Measurements from ENCODE around the gene TC2N.

The TC2N gene

DNA sequence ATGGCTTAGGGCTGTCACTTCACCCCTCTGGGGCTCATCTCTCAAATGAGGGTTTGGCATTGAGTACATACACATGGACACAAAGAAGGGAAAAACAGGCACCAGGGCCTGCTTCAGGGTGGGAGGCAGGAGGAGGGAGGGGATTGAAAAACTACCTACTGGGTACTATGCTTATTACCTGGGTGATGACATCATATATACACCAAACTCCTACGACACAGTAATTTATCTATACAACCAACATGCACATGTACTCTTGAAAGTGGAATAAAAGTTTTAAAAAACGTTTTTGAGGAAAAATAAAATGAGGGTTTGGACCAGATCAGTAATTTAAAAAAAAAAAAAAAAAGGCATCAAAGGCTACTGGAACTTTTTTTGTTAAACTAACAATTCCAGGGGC is 3.6 kb upstream of the TC2N start:
- ATAC-seq: no peak
- TF ChIP-seq TCF4 (CRISPR knock-in tag; IDR thresholded peaks at IDR 0.05; ENCODE audit: borderline replicate concordance) (no peak), ARNTL (CRISPR knock-in tag; IDR thresholded peaks at IDR 0.05; ENCODE audit: borderline replicate concordance, low read depth) (no peak), CREB5 (CRISPR knock-in tag; IDR thresholded peaks at IDR 0.05; ENCODE audit: low read depth) (no peak), PPARA (CRISPR knock-in tag; IDR thresholded peaks at IDR 0.05; ENCODE audit: borderline replicate concordance) (no peak), ZNF565 (CRISPR knock-in tag; conservative IDR thresholded peaks at IDR 0.05; ENCODE audit: low read depth) (no peak), RARB (CRISPR knock-in tag; IDR thresholded peaks at IDR 0.05) (no peak), ZNF8 (CRISPR knock-in tag; IDR thresholded peaks at IDR 0.05) (no peak), OSR1 (CRISPR knock-in tag; IDR thresholded peaks at IDR 0.05) (no peak), SNAI2 (CRISPR knock-in tag; IDR thresholded peaks at IDR 0.05) (no peak)
- TF ChIP-seq, protein P1, sequence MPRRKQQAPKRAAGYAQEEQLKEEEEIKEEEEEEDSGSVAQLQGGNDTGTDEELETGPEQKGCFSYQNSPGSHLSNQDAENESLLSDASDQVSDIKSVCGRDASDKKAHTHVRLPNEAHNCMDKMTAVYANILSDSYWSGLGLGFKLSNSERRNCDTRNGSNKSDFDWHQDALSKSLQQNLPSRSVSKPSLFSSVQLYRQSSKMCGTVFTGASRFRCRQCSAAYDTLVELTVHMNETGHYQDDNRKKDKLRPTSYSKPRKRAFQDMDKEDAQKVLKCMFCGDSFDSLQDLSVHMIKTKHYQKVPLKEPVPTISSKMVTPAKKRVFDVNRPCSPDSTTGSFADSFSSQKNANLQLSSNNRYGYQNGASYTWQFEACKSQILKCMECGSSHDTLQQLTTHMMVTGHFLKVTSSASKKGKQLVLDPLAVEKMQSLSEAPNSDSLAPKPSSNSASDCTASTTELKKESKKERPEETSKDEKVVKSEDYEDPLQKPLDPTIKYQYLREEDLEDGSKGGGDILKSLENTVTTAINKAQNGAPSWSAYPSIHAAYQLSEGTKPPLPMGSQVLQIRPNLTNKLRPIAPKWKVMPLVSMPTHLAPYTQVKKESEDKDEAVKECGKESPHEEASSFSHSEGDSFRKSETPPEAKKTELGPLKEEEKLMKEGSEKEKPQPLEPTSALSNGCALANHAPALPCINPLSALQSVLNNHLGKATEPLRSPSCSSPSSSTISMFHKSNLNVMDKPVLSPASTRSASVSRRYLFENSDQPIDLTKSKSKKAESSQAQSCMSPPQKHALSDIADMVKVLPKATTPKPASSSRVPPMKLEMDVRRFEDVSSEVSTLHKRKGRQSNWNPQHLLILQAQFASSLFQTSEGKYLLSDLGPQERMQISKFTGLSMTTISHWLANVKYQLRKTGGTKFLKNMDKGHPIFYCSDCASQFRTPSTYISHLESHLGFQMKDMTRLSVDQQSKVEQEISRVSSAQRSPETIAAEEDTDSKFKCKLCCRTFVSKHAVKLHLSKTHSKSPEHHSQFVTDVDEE (CRISPR knock-in tag; IDR thresholded peaks at IDR 0.05): no peak

GRCh38 chr14:91870001-91870400 is 2.7 kb upstream of the TC2N start:
- no peak for TF ChIP-seq PPARA (CRISPR knock-in tag; IDR thresholded peaks at IDR 0.05; ENCODE audit: borderline replicate concordance)
- no peak for TF ChIP-seq ZFP3 (CRISPR knock-in tag; IDR thresholded peaks at IDR 0.05)
- no peak for TF ChIP-seq ZNF565 (CRISPR knock-in tag; conservative IDR thresholded peaks at IDR 0.05; ENCODE audit: low read depth)
- TF ChIP-seq, protein P2, sequence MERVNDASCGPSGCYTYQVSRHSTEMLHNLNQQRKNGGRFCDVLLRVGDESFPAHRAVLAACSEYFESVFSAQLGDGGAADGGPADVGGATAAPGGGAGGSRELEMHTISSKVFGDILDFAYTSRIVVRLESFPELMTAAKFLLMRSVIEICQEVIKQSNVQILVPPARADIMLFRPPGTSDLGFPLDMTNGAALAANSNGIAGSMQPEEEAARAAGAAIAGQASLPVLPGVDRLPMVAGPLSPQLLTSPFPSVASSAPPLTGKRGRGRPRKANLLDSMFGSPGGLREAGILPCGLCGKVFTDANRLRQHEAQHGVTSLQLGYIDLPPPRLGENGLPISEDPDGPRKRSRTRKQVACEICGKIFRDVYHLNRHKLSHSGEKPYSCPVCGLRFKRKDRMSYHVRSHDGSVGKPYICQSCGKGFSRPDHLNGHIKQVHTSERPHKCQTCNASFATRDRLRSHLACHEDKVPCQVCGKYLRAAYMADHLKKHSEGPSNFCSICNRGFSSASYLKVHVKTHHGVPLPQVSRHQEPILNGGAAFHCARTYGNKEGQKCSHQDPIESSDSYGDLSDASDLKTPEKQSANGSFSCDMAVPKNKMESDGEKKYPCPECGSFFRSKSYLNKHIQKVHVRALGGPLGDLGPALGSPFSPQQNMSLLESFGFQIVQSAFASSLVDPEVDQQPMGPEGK (CRISPR knock-in tag; IDR thresholded peaks at IDR 0.05; ENCODE audit: borderline replicate concordance): no peak
- no peak for TF ChIP-seq BACH2 (CRISPR knock-in tag; IDR thresholded peaks at IDR 0.05; ENCODE audit: borderline replicate concordance)
- no peak for TF ChIP-seq TOX (CRISPR knock-in tag; IDR thresholded peaks at IDR 0.05; ENCODE audit: borderline replicate concordance)
- TF ChIP-seq, protein P3, sequence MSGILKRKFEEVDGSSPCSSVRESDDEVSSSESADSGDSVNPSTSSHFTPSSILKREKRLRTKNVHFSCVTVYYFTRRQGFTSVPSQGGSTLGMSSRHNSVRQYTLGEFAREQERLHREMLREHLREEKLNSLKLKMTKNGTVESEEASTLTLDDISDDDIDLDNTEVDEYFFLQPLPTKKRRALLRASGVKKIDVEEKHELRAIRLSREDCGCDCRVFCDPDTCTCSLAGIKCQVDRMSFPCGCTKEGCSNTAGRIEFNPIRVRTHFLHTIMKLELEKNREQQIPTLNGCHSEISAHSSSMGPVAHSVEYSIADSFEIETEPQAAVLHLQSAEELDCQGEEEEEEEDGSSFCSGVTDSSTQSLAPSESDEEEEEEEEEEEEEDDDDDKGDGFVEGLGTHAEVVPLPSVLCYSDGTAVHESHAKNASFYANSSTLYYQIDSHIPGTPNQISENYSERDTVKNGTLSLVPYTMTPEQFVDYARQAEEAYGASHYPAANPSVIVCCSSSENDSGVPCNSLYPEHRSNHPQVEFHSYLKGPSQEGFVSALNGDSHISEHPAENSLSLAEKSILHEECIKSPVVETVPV (CRISPR knock-in tag; IDR thresholded peaks at IDR 0.05): no peak
- no peak for TF ChIP-seq ZC3H10 (CRISPR knock-in tag; IDR thresholded peaks at IDR 0.05)
- TF ChIP-seq RARB (CRISPR knock-in tag; IDR thresholded peaks at IDR 0.05): no peak
- ATAC-seq: no peak

- TF ChIP-seq OSR1 (CRISPR knock-in tag; IDR thresholded peaks at IDR 0.05) (no peak), ZNF565 (CRISPR knock-in tag; conservative IDR thresholded peaks at IDR 0.05; ENCODE audit: low read depth) (no peak), ZNF70 (CRISPR knock-in tag; IDR thresholded peaks at IDR 0.05) (no peak), GLIS3 (CRISPR knock-in tag; IDR thresholded peaks at IDR 0.05) (no peak), ESRRG (CRISPR knock-in tag; IDR thresholded peaks at IDR 0.05) (no peak), ARNTL (CRISPR knock-in tag; IDR thresholded peaks at IDR 0.05; ENCODE audit: borderline replicate concordance, low read depth) (no peak), ZC3H10 (CRISPR knock-in tag; IDR thresholded peaks at IDR 0.05) (no peak), ZNF8 (CRISPR knock-in tag; IDR thresholded peaks at IDR 0.05) (no peak), TOX (CRISPR knock-in tag; IDR thresholded peaks at IDR 0.05; ENCODE audit: borderline replicate concordance) (no peak), RARB (CRISPR knock-in tag; IDR thresholded peaks at IDR 0.05) (no peak), SNAI2 (CRISPR knock-in tag; IDR thresholded peaks at IDR 0.05) (no peak), CREB5 (CRISPR knock-in tag; IDR thresholded peaks at IDR 0.05; ENCODE audit: low read depth) (no peak)
- ATAC-seq: no peak
These were observed 2.2 kb upstream of the TC2N start for GRCh38 chr14:91869556-91869955.

Measured in SK-N-SH treated with all-trans-retinoic acid at 6 μM for 48 hours (cell line).